K562 (cell line): ENCODE results near the gene GRIPAP1. TPM values are rescaled to one million over a fixed set of nuclear protein-coding genes. Genes with fewer than 3 reads are reported as not detected.

ENCODE experiments used
- CBFB ChIP-seq: sonication (generic); formaldehyde crosslinking; IDR thresholded peaks from 2 replicates; pipeline ENCODE4 v1.4.0; 2020; ENCODE audit warnings: mild to moderate bottlenecking, missing genetic modification reagents
- CREB1 ChIP-seq, 2 experiments: sonication (generic) in 1 of 2; formaldehyde crosslinking in 1 of 2; IDR thresholded peaks; 2 replicates each; pipeline versions ENCODE4 v1.6.1 to v1.8.0; 2012 to 2022; ENCODE audit warnings: inconsistent platforms in 1 of 2, mild to moderate bottlenecking in 1 of 2, missing genetic modification reagents in 1 of 2, moderate library complexity in 1 of 2
- EGR1 ChIP-seq: fragments of 450-650 bp; conservative IDR thresholded peaks from 2 replicates; pipeline ENCODE4 v1.6.1; 2017; ENCODE audit warnings: mild to moderate bottlenecking
- FOXJ3 ChIP-seq: sonication (generic); formaldehyde crosslinking; IDR thresholded peaks from 2 replicates; pipeline ENCODE4 v1.4.0; 2020; ENCODE audit warnings: mild to moderate bottlenecking, missing genetic modification reagents
- GATAD2B ChIP-seq: fragments of 450-650 bp; IDR thresholded peaks from 2 replicates; pipeline ENCODE4 v1.6.1; 2017; ENCODE audit warnings: mild to moderate bottlenecking, borderline replicate concordance
- PHF8 ChIP-seq: fragments of 200-600 bp; sonication (generic); IDR thresholded peaks from 2 replicates; pipeline ENCODE4 v1.6.1; 2012; ENCODE audit warnings: mixed run types, mild to moderate bottlenecking, inconsistent platforms, low read length, moderate library complexity, borderline replicate concordance
- POLR2G ChIP-seq: fragments of 200-400 bp; formaldehyde crosslinking; IDR thresholded peaks from 2 replicates; pipeline ENCODE4 v1.6.1; 2017; ENCODE audit warnings: low read depth, mild to moderate bottlenecking, antibody characterized with exemption, low read length, moderate library complexity
- RBFOX2 ChIP-seq: fragments of 200-400 bp; formaldehyde crosslinking; IDR thresholded peaks from 2 replicates; pipeline ENCODE4 v1.6.1; 2017; ENCODE audit warnings: low read depth, mild to moderate bottlenecking, low read length, moderate library complexity
- SAFB ChIP-seq: fragments of 200-400 bp; formaldehyde crosslinking; IDR thresholded peaks from 2 replicates; pipeline ENCODE4 v1.6.1; 2017; ENCODE audit warnings: low read depth, low read length, borderline replicate concordance
- SMAD1 ChIP-seq: fragments of 150-350 bp; IDR thresholded peaks from 2 replicates; pipeline ENCODE4 v1.6.1; 2014; ENCODE audit warnings: low read length, low read depth; ENCODE audit not compliant: partially characterized antibody
- ZFX ChIP-seq: sonication (generic); formaldehyde crosslinking; IDR thresholded peaks from 2 replicates; pipeline ENCODE4 v1.8.0; 2022; ENCODE audit warnings: mild to moderate bottlenecking, missing genetic modification reagents, moderate library complexity
- polyA plus RNA-seq, 8 experiments: library from polyadenylated mRNA; depleted of rRNA in 4 of 8; stranded (reverse) in 5 of 8; unstranded in 3 of 8; fragments of >200 nt; fragmentation: Nextera tagmentation in 2 of 8; fragmentation: Illumina TruSeq in 1 of 8; extraction: Ambion mirVana in 2 of 8; extraction: Trizol in 1 of 8; gene quantifications; 2 replicates each; pipeline versions ENCODE4 v1.2.1 to v1.2.3, GENCODE V29; 2011 to 2014; ENCODE audit warnings: inconsistent platforms in 1 of 8, missing spikeins in 1 of 8
- total RNA-seq, 7 experiments: library from RNA; depleted of rRNA in 6 of 7; stranded (reverse); fragments of >200 nt in 6 of 7; fragmentation: Illumina TruSeq in 2 of 7; extraction: Trizol in 2 of 7; gene quantifications; 2 replicates each; pipeline versions ENCODE4 v1.2.1 to v1.2.3, GENCODE V29; 2011 to 2021; ENCODE audit warnings: low replicate concordance in 1 of 7
- TF ChIP-seq, protein P1 (sequence below): fragments of 450-650 bp; IDR thresholded peaks from 2 replicates; pipeline ENCODE4 v1.6.1; 2018; ENCODE audit not compliant: partially characterized antibody
- TF ChIP-seq, protein P2 (sequence below): fragments of 250-450 bp; sonication (Bioruptor Pico); IDR thresholded peaks from 2 replicates; pipeline ENCODE4 v1.8.0; 2021; ENCODE audit warnings: borderline replicate concordance, mild to moderate bottlenecking, moderate library complexity; ENCODE audit not compliant: poor library complexity, severe bottlenecking

GRIPAP1 gene
- total and polyA plus RNA-seq, 9 of the 15 experiments (the other 6 are each of a cell fraction or from before 2014, with no cell fraction given) = 4.1 to 41.6 (median 24.0) TPM

DNA sequence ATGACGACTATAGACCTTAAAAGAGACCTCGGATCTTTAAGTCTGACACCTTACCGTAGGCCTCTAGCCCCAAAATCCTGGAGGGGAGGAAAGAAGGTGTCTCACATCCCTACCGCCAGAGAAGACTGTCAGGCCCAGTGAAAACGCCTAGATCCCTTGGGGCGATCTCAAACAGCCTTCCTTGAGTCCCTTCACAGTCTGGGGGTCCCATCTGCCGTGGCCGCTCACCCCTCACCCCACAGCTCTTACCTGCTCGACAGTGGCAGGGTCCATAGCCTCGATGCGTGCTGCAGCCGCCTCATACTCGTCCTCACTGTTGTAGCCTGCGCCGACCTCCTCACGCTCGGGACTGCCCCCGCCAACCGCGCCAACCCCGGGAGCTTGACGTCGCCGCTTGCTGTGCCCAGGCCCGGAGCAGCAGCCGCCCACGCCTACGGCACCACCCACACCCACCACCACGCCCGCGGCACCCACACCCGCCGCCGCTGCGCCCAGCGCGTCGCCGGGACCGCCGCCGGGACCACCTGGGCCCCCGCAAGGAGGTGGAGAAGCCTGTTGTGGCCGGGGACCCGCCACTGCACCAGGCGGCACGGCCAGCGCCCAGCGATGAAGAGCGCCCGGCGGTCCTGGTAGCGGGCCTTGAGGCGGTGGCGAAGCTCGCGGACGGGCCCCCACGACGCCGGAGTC, 45.2 kb downstream of the GRIPAP1 start (continued):
- TF ChIP-seq ZFX (CRISPR knock-in tag) (0 out of 2 replicates have a peak, but pooled peaks have one; percentile 6), PHF8 (peak; percentile 14; the same call in 1 of the 2 replicates), SAFB (peak; percentile 59; the same call in 1 of the 2 replicates), RBFOX2 (peak; percentile 58; the same call in 1 of the 2 replicates), SMAD1 (no peak), CREB1 (IDR thresholded peaks at IDR 0.05) (no peak), CREB1 (CRISPR knock-in tag; IDR thresholded peaks at IDR 0.05) (peak; percentile 24; the same call in 1 of the 2 replicates), CBFB (peak; percentile 60; the same call in 1 of the 2 replicates), EGR1 (peak; percentile 63), FOXJ3 (CRISPR knock-in tag) (no peak), GATAD2B (0 out of 2 replicates have a peak, but pooled peaks have one; percentile 41), POLR2G (peak; percentile 47; the same call in 1 of the 2 replicates)
- TF ChIP-seq, protein P1, sequence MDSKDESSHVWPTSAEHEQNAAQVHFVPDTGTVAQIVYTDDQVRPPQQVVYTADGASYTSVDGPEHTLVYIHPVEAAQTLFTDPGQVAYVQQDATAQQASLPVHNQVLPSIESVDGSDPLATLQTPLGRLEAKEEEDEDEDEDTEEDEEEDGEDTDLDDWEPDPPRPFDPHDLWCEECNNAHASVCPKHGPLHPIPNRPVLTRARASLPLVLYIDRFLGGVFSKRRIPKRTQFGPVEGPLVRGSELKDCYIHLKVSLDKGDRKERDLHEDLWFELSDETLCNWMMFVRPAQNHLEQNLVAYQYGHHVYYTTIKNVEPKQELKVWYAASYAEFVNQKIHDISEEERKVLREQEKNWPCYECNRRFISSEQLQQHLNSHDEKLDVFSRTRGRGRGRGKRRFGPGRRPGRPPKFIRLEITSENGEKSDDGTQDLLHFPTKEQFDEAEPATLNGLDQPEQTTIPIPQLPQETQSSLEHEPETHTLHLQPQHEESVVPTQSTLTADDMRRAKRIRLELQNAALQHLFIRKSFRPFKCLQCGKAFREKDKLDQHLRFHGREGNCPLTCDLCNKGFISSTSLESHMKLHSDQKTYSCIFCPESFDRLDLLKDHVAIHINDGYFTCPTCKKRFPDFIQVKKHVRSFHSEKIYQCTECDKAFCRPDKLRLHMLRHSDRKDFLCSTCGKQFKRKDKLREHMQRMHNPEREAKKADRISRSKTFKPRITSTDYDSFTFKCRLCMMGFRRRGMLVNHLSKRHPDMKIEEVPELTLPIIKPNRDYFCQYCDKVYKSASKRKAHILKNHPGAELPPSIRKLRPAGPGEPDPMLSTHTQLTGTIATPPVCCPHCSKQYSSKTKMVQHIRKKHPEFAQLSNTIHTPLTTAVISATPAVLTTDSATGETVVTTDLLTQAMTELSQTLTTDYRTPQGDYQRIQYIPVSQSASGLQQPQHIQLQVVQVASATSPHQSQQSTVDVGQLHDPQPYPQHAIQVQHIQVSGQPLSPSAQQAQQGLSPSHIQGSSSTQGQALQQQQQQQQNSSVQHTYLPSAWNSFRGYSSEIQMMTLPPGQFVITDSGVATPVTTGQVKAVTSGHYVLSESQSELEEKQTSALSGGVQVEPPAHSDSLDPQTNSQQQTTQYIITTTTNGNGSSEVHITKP = peak; percentile 53
- TF ChIP-seq, protein P2, sequence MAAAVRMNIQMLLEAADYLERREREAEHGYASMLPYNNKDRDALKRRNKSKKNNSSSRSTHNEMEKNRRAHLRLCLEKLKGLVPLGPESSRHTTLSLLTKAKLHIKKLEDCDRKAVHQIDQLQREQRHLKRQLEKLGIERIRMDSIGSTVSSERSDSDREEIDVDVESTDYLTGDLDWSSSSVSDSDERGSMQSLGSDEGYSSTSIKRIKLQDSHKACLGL (CRISPR knock-in tag) = no peak
- TF ChIP-seq, all 486 proteins: peak for 16
